Measurements from ENCODE around the gene CPPED1. TPM values are rescaled to one million over a fixed set of nuclear protein-coding genes. Genes with fewer than 3 reads are reported as not detected.

CPPED1 gene
- total RNA-seq, 1 donor from 2014 or later, result 13.2 TPM

GRCh38 chr16:12703935-12704334 is 99.8 kb downstream of the CPPED1 start:
- H3K4me1 Mint-ChIP-seq (ENCODE audit: low read depth), result no peaks in the 10 kb centered on the region
- no peaks in the 10 kb centered on the region for H3K27me3 Mint-ChIP-seq
- no peaks in the 10 kb centered on the region for H3K36me3 Mint-ChIP-seq (ENCODE audit: insufficient read depth)
- TF ChIP-seq, protein P1, sequence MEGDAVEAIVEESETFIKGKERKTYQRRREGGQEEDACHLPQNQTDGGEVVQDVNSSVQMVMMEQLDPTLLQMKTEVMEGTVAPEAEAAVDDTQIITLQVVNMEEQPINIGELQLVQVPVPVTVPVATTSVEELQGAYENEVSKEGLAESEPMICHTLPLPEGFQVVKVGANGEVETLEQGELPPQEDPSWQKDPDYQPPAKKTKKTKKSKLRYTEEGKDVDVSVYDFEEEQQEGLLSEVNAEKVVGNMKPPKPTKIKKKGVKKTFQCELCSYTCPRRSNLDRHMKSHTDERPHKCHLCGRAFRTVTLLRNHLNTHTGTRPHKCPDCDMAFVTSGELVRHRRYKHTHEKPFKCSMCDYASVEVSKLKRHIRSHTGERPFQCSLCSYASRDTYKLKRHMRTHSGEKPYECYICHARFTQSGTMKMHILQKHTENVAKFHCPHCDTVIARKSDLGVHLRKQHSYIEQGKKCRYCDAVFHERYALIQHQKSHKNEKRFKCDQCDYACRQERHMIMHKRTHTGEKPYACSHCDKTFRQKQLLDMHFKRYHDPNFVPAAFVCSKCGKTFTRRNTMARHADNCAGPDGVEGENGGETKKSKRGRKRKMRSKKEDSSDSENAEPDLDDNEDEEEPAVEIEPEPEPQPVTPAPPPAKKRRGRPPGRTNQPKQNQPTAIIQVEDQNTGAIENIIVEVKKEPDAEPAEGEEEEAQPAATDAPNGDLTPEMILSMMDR (IDR thresholded peaks at IDR 0.05; ENCODE audit: unreplicated experiment), result no peak
- H3K27ac Mint-ChIP-seq, result no peak overlapping the region
- no peak for DNase-seq (ENCODE audit: low spot score, unreplicated experiment)
- no peak overlapping the region for H3K4me3 Mint-ChIP-seq (ENCODE audit: low read depth)
- H3K9me3 Mint-ChIP-seq (ENCODE audit: low read depth), result no peaks in the 10 kb centered on the region

DNA sequence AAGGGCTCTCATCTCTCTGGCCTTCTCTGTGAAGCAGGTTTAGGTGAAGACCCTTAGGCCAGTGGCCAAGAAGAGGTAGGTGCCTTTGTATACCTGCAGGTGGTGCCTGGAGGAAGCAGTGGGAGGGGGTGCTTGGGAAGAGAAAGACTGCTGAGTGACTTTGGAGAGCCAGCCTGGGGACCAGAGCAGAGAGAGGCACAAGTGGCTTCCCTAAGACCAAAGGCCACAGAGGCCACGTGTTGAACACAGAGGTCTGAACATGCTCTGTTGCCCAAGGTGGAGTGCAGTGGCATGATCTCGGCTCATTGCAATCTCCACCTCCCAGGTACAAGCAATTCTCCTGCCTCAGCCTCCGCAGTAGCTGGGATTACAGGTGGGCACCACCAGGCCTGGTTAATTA is 103.5 kb downstream of the CPPED1 start:
- Mint-ChIP-seq H3K4me3 (ENCODE audit: low read depth) (no peak overlapping the region), H3K27me3 (no peaks in the 10 kb centered on the region), H3K36me3 (ENCODE audit: insufficient read depth) (peaks cover 4% of the 10 kb centered on the region), H3K9me3 (ENCODE audit: low read depth) (peaks cover 3% of the 10 kb centered on the region), H3K27ac (peak overlapping the region; percentile 80), H3K4me1 (ENCODE audit: low read depth) (no peaks in the 10 kb centered on the region)
- TF ChIP-seq, protein P1 (IDR thresholded peaks at IDR 0.05; ENCODE audit: unreplicated experiment), result no peak
- no peak for DNase-seq (ENCODE audit: low spot score, unreplicated experiment)

DNA sequence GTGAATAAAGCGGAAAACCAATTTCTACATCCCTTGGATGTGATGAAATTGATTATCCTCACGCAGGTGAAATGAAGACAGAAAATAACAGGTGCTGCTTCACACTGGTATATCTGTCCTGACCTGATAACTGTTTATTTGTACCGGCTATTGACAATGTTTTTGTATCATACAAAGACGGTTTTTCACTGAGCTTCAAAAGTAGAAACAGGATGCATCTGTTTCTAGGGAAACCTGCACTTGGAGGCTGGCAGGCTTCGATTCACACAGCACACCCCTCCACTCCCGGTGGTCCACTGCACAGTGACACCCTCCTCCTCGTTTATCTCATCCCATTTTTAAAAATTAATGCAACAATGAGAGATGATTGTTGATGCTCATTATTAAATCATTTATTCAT is 104.5 kb downstream of the CPPED1 start:
- Mint-ChIP-seq H3K9me3 (ENCODE audit: low read depth) (peaks cover 3% of the 10 kb centered on the region), H3K4me1 (ENCODE audit: low read depth) (no peaks in the 10 kb centered on the region), H3K36me3 (ENCODE audit: insufficient read depth) (peaks cover 4% of the 10 kb centered on the region), H3K4me3 (ENCODE audit: low read depth) (no peak overlapping the region), H3K27ac (no peak overlapping the region), H3K27me3 (no peaks in the 10 kb centered on the region)
- TF ChIP-seq, protein P1 (IDR thresholded peaks at IDR 0.05; ENCODE audit: unreplicated experiment), result no peak
- no peak for DNase-seq (ENCODE audit: low spot score, unreplicated experiment)

DNA sequence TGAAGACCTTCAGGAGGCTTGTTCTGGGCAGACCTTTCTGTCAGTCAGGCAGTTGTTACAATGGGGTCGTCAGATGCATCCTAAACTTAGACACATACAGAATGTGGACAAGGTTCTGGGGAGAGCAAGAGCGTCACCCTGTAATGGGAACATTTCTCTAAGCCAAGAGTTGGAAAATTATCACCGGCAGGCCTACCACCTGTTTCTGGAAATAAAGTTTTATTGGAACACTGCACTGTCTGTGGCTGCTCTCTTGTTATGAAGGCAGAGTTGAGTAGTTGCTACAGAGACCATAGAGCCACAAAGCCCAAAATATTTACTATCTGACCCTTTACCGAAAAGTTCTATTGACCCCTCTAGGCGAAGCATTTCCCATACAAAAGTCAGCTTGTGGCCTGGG is 106.2 kb downstream of the CPPED1 start:
- Mint-ChIP-seq H3K27ac (no peak overlapping the region), H3K4me3 (ENCODE audit: low read depth) (no peak overlapping the region), H3K4me1 (ENCODE audit: low read depth) (no peaks in the 10 kb centered on the region), H3K27me3 (no peaks in the 10 kb centered on the region), H3K9me3 (ENCODE audit: low read depth) (peaks cover 3% of the 10 kb centered on the region), H3K36me3 (ENCODE audit: insufficient read depth) (peaks cover 4% of the 10 kb centered on the region)
- no peak for DNase-seq (ENCODE audit: low spot score, unreplicated experiment)
- TF ChIP-seq, protein P1 (IDR thresholded peaks at IDR 0.05; ENCODE audit: unreplicated experiment), result no peak

- Mint-ChIP-seq H3K27me3 (no peaks in the 10 kb centered on the region), H3K36me3 (ENCODE audit: insufficient read depth) (peaks cover 4% of the 10 kb centered on the region), H3K27ac (no peak overlapping the region), H3K9me3 (ENCODE audit: low read depth) (peaks cover 3% of the 10 kb centered on the region), H3K4me3 (ENCODE audit: low read depth) (no peak overlapping the region), H3K4me1 (ENCODE audit: low read depth) (no peaks in the 10 kb centered on the region)
- TF ChIP-seq, protein P1 (IDR thresholded peaks at IDR 0.05; ENCODE audit: unreplicated experiment), result no peak
- DNase-seq (ENCODE audit: low spot score, unreplicated experiment), result no peak
Observed at GRCh38 chr16:12695454-12695853, 108.2 kb downstream of the CPPED1 start.

All from progenitor cell of endocrine pancreas (in vitro differentiated cells).